H1 (cell line): ENCODE data around the gene SYK. TPM values are rescaled to one million over a fixed set of nuclear protein-coding genes. Genes with fewer than 3 reads are reported as not detected.

Experiments used
- BRCA1 ChIP-seq: IDR thresholded peaks from 2 replicates; pipeline ENCODE4 v1.6.1; 2012; ENCODE audit warnings: low read depth, low read length, improper control_type of control experiment
- polyA plus RNA-seq, 7 experiments: library from polyadenylated mRNA; depleted of rRNA in 3 of 7; stranded (reverse) in 5 of 7; unstranded in 2 of 7; fragments of >200 nt in 5 of 7; fragments of 200-250 nt in 2 of 7; gene quantifications; 1 replicate in 5 of 7; 2 replicates in 1 of 7; 4 replicates in 1 of 7; pipeline versions ENCODE4 v1.2.1 to v1.2.3, GENCODE V29; 2011 to 2013; ENCODE audit warnings: missing spikeins in 2 of 7, mixed read lengths in 2 of 7
- total RNA-seq: library from RNA; stranded (reverse); fragmentation: NEBNext Ultra II Directional; extraction: Animal tissue kit (Norgen Biotek cat#: 25700); gene quantifications from 2 replicates; pipeline ENCODE4 v1.2.1, GENCODE V29; 2021

Gene SYK
- total and polyA plus RNA-seq, 2 of the 8 experiments (the other 6 are each of a cell fraction or from before 2014, with no cell fraction given): 1.5 to 4.4 TPM

DNA sequence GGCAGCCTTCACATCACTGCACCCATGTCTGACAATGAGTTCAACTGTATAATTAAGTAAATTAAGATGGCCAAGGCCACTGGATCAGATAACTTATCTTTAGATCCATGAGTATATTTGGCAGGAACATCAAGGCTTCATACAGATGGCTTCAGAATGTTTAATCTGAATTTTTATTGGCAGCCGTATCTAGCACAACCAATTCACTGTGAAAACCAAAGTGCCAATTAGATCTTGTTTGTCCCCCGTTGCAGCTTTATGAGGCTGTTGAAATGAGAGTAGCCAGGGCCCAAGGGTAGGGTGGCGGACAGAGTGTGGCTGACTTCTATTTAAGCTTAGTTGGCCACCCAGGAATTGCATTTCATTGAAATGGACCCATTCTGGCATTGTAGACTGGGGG lies 137.7 kb downstream of the SYK start (continued):
- no peak for TF ChIP-seq BRCA1
